Stimulated activated CD4-positive, alpha-beta T cell treated with anti-CD3 and anti-CD28 coated beads, Interleukin-15, amount 100 ng/mL, for 24 hours (primary cell): ENCODE measurements around the gene ABLIM3.

Experiments used
- DNase-seq: peaks from one replicate; pipeline ENCODE4 v3.0.0-alpha.2; 2020

Gene ABLIM3

DNA sequence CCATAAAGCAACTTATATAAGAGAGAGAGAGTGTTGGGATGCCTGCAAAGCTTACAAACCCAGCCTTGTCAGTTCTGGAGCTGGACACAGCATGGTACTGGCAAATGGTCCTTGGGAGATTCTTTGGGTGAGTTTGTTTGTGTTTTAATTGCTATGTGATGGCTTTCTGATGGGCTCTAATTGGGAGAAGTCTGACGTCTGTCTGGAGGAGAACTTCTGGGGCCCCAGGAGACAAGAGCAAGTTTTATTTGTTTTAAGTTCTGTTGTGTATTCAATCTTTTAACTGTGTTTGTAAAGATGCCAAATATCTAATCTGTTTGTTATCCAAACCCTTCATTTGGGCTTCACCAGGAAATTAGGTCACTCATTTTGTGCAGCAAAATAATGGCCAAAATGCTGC, 80.0 kb downstream of the ABLIM3 start:
- no peak for DNase-seq

DNA sequence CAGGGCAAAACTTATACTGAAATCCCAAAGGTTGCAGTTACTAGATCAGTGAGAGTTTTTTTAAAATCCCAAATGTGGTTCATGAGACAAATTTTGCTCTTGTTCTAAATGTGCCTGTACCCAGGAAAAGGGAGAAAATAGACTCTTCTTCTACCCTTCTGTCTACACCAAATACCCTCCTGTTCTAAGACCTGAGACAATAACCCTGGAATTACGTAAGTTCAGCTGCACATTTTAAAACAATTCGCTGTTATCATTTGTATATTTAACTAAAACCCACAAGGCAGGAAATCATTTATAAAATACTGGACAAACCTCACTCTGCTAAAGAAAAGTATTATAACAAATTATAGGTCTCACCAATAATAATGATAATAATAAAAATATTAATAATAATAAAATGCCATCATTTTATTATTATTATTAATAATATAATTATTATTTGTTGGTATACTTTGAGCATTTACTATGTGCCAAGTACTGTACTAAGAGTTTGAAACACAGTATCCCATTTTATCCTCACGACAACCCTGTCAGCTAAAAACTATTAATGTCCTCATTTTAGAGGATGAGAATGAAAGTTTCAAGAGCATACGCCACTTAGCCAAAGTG, 80.5 kb downstream of the ABLIM3 start:
- DNase-seq: no peak

GRCh38 chr5:149223081-149223848, 82.0 kb downstream of the ABLIM3 start:
- no peak for DNase-seq

DNA sequence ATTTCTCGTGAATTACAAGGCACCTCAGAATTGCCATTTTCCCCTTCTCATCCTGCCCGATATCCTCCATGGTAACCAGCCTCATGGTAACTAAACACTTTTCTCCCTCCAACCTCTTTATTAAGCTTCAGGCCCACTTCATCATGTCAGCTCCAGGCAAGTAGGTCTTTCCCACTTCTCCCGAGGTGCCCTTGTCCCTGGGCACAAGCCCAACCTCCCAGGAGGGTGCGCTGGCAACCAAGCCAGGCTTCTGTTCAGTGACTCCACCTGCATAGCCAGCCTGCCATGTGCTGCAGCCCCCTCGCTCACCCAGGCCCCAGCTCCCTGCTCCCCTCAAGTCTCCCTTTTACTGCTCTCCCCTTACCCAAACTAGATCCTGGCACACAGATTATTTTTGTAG, 83.0 kb downstream of the ABLIM3 start:
- no peak for DNase-seq

GRCh38 chr5:149227168-149227826, 86.0 kb downstream of the ABLIM3 start:
- DNase-seq: no peak

- no peak for DNase-seq
Observed at GRCh38 chr5:149228618-149229297, 87.5 kb downstream of the ABLIM3 start.

DNA sequence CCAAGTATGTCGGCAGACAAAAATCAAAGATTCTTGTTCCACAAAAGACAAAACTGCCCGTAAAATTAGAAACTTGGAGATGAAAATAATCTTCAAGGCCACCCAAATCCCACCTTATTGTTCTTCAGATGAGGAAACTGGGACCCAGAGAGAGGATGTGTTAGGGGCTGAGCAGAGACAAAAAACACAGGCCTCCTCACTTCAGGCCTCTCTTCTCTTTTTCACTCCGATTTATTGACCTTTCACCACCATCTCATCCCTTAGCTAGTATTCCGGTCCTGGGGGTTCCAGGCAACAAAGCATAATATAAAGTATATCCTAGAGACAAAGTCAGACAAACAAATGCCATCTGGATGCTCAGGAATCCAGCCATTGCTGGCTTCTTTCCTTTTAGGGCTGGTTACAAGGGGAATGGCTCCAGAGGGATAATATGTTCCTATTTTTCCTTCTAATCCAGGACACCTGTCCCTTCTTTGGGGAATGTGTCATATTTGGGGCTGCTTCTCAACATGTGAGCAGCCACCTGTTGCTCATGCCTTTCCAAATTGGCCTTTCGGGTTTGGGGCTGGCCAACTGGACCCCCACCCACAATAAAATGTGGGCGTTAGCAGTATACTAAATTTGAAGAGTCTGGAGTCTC, 88.1 kb downstream of the ABLIM3 start:
- DNase-seq: no peak

DNA sequence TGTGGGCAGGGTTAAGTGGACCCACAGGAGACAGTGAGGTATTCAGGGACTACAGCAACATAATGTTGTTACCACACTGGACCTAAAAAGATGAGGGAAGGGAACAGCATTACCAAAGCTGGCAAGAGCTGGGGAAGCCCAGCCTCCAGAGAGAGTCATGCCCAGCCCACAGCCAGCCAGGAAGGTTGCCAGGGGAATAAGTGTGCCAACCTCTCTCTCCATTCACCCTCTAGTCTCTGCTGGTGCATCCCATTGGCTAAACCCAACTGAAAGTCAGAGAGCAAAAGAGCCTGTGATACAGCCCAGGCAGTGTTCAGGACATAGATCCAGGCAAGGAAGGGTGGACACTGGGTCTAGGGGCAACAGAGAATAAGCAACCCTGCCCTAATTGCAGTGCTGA, 94.5 kb downstream of the ABLIM3 start:
- no peak for DNase-seq

DNA sequence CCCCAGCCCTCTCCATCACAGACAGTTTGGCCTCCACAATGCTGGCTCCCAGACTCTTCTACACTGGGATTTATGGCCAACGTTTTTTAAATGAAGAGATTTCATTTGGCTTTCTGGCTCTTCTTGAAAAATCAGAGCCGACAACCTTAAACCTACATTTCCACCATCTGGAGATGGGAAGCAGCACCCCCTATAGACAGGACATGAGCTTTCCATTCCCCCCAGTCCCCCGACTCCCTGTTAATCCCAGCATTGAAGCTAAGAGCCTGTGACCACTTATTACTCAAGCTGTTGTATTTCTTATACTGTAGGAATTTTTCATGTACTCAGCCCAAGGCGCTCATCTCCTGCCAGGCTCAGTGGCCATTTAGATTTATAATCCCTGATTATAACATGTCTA, 96.4 kb downstream of the ABLIM3 start:
- no peak for DNase-seq

DNA sequence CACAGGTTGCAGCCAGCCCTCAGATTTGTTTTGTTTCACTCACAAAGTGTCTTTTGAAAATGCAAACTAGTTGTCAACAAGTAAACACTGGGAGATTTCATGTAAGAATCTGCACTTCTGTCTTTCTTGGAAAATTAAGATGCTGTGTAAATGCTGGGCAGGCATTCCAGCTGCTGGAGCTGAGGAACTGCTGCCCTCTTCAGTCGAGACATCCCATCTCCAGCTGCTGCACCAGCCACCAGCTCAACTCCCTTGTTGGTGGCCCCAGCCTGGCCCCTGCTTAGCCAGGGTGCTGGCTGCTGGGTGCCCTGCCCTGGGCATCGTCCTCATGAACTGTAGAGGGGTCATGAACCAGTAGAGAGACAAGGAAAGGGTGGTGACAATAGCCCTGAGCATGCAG, 97.2 kb downstream of the ABLIM3 start:
- DNase-seq: no peak

- DNase-seq: no peak
Observed at GRCh38 chr5:149239917-149240316, 98.6 kb downstream of the ABLIM3 start.

- peak; percentile 79 for DNase-seq
Observed at GRCh38 chr5:149240354-149240998, 99.2 kb downstream of the ABLIM3 start.

DNA sequence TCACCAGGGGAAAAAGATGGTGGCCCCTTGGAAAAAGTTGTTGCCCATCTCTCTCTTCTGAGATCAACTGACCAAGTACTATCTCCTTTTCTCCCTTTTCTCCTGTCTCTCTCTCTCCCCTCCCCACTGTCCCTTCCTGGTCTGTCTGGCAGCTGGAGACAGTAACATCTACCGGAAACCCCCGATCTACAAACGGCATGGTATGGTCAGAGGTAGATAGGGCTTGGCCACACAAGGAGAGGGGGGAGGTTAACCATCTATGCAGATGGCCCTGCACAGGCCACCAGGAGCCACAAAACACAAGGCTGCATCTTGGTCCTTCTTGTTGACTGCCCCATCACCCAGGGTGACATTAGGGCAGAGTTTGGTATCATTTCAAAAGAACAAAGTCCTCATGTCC, 101.0 kb downstream of the ABLIM3 start:
- no peak for DNase-seq

- DNase-seq: no peak
Observed at GRCh38 chr5:149246906-149247305, 105.6 kb downstream of the ABLIM3 start.

DNA sequence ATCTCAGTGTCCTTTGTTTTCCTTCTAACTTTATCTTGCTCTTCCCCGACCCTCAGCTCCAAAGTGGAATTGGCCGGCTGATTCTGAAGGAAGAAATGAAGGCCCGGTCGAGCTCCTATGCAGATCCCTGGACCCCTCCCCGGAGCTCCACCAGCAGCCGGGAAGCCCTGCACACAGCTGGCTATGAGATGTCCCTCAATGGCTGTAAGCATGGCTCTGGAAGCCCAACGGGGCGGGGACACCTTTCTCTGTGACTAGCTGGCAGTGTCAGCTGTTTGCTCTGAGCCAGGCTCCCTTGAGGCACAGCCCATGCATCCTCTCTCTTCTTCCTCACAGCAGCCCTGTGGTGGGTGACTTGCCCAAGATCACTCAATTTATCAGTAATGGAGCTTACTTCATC, 106.4 kb downstream of the ABLIM3 start:
- no peak for DNase-seq

- DNase-seq: no peak
Observed at GRCh38 chr5:149251546-149251945, 110.3 kb downstream of the ABLIM3 start.

DNA sequence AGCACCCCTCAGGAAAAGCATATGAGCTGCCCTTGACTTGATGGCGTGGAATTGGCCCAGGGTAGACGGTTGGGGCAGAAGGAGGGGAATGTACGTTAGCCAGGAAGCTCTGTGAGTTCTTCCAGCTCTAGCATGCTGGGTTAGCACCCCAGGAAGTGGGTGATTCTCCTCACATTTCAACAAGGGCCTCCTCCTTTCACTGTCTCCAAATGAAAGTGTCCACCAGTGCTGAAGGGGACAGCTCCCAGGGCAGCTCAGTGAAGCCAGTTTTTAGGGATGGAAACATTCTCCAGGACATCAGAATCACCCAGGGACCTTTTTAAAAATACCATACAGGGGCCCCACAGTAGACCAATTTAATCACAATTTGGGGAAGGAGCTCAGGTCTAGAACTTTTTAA, 113.2 kb downstream of the ABLIM3 start:
- DNase-seq: no peak

DNA sequence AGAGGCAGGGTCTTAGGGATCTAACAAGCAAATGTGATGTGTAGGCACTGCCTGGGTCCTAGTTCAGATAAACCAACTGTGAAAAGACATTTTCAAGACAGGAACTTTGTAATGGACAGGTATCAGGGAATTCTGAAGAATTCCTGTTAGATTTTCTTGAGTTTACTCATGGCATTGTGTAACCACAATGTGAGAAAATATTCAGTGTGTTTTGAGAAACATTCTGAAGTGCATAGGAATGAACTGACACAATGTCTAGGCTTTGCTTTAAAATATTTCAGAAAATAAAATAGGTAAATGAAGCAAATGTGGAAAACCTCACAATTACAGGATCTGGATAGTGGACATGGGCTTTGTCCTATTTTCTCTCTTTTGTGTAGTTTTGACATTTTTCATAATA, 115.2 kb downstream of the ABLIM3 start:
- no peak for DNase-seq

GRCh38 chr5:149257131-149257530, 115.8 kb downstream of the ABLIM3 start:
- DNase-seq: no peak

- no peak for DNase-seq
Observed at GRCh38 chr5:149257889-149258705, 116.8 kb downstream of the ABLIM3 start.

DNA sequence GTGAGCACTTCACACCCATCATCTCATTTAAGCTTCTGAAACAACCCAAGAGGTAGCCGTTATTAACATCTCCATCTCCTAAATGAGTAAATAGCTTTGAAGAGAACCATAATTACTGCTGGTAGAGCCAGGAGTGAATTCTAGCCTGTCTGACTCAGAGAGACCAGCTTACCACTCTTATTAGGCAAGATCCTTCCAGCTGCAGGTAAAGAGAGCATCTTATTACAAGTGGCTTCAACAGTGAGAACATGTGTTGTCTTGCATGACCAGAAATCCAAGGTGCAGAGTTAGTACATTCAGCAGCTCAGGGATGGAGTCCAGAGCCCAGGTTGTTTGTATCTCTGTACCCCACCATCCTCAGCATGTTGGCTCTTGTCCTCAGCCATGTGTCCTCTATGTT, 119.5 kb downstream of the ABLIM3 start:
- no peak for DNase-seq

DNA sequence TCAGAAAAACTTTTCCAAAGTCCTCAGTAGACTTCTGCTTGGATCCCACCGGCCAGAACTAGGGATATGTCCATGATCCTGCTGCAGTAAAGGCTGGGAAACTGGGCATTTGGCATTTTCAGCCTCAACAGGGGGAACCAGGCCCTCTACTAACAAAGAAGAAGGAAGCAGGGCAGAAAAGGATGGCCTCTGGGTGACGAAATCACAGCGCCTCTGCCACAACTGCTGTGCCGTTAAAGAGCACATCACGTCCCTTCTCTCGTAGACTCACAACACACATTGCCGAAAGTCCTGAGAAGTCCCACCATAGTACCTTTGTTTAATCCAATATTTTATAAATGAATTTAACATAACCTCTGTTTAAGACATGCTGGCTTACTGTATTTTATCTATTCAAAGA, 120.0 kb downstream of the ABLIM3 start:
- DNase-seq: no peak
